Measurements from ENCODE around the gene MT1A.

- TF ChIP-seq GATA2 (IDR thresholded peaks at IDR 0.05; ENCODE audit: low read depth, low read length) (no peak), GATA3 (IDR thresholded peaks at IDR 0.05; ENCODE audit: low read depth, low read length) (no peak)
These were observed 28.4 kb upstream of the MT1A start for GRCh38 chr16:56610017-56610608.
